ENCODE data around the gene IL1RL2.

IL1RL2 gene

DNA sequence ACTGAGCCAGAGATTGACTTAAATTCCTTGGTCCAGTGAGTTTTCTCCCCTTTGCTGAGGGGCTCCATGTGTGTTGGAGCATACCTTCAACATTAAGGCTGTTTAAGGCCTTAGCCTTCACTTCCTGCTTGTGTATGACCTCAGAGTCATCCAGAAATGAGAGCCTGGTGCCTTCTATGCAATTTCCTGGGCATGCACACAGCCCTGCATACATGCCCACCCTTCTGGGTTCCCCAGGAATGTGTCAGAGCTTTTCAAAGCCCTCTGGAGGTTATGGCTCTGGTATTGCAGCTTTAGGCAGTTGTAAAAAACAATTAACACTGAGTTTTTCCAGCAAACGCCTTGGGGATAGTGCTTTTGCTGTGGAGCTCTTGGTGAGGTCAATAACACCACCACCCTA lies 27.5 kb upstream of the IL1RL2 start:
- no peak for DNase-seq

DNA sequence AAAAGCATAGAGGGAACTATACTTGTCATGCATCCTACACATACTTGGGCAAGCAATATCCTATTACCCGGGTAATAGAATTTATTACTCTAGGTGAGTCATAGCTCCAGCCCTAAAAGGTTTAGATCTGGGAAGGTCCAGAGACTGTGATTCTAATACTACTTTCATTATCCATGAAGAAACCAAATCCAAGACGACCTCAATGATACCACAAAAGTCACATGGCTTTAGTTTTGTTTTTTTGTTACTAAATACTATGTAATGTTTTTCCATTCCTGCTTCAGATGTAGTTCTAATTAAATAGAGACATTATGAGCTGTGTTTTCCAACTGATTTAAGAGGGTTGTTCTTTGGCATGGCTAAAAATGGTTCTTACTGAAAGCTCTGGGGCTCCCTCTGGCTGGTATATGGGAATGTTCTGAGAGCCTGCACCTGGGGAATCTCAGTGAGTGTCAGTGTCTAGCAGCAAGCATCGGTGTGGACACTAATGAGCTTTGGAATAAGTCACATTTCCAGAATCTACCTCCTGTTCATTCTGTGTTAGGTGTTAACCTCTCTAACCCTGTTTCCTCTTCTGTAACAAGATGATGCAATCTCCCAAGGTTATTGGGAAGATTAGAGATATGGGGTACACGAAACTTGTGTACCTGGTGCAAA lies 20.5 kb upstream of the IL1RL2 start:
- no peak for DNase-seq

DNA sequence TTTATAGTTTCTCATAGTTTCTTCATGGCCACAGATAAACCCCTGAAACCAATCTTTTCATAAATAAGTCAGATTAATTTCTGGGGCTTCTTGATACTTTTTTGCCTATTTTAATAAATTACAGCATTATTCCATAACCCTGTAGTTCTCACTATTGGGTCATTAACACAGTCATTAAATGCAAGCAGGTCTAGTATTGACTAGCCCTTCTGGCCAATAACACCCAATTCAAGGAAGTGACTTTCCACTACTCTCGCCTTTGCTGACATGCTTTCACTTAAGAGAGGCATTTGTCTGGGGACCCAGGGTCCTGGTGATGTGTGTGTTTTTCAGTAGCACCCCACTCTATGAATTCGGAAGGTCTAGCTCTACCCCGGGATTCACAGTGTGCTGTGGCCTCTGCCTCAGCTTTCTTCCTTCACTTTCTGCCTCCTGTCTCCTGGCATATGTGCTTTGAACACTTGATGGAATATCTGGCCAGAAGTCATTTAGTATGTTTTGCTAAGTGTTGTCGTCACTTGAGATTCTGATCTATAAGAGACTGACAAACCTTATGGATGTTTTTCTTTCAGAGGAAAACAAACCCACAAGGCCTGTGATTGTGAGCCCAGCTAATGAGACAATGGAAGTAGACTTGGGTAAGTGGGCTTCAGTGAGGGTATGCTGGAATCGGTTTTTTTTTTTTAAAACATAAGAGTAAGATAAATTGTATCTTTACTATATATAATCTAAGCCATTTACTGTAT lies 18.6 kb upstream of the IL1RL2 start:
- DNase-seq = no peak

DNA sequence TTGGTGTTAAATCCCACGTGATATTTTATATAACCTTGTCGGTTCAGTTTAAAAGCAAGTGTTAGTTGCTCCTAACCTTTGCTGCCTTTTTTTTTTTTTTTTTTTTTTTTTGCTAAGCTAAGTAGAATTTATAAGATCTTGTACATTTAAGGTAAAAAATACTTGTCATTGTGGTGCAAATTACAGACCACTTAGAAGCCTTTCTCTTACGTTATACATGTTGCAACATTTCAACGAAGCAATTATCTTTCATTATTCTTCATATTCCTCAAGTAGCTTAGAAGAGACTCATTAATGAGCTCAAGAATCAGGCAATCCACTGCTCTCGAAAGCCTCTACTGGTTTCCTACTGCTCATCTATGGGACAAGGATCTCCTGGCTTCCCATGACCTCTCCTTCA lies 14.9 kb upstream of the IL1RL2 start:
- no peak for DNase-seq

DNA sequence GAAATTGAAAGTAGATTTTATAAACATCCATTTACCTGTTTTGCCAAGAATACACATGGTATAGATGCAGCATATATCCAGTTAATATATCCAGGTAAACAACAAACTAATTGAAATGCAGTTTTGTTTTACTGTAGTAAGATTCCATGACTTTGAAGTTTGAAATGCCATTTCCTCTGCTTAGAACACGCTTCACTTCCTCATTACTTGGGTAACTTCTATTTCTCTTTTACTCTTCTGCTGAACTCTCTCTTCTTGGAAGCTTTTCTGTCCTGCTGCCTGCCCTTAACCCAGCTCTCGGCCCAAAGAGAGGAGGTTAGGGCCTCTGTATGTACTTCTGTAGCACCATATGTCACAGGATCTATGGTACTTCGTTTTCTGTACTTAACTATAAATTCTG lies 14.1 kb upstream of the IL1RL2 start:
- DNase-seq = no peak

DNA sequence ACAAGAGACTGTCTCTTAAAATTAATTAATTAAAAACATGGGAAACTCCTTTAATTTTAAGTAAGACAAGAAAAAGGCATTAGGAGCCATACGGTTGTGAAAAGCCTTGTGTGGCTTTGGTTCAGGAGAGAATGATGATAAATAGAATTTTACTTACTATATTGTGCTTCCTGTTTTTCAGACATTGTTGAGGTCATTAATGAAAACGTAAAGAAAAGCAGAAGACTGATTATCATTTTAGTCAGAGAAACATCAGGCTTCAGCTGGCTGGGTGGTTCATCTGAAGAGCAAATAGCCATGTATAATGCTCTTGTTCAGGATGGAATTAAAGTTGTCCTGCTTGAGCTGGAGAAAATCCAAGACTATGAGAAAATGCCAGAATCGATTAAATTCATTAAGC lies 10.7 kb upstream of the IL1RL2 start:
- DNase-seq = no peak

DNA sequence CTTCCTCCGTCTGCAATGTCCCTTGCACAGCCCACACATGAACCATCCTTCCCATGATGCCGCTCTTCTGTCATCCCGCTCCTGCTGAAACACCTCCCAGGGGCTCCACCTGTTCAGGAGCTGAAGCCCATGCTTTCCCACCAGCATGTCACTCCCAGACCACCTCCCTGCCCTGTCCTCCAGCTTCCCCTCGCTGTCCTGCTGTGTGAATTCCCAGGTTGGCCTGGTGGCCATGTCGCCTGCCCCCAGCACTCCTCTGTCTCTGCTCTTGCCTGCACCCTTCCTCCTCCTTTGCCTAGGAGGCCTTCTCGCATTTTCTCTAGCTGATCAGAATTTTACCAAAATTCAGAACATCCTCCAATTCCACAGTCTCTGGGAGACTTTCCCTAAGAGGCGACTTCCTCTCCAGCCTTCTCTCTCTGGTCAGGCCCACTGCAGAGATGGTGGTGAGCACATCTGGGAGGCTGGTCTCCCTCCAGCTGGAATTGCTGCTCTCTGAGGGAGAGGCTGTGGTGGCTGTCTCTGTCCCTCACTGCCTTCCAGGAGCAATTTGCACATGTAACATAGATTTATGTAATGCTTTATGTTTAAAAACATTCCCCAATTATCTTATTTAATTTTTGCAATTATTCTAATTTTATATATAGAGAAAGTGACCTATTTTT lies 8.9 kb upstream of the IL1RL2 start:
- no peak for DNase-seq

DNA sequence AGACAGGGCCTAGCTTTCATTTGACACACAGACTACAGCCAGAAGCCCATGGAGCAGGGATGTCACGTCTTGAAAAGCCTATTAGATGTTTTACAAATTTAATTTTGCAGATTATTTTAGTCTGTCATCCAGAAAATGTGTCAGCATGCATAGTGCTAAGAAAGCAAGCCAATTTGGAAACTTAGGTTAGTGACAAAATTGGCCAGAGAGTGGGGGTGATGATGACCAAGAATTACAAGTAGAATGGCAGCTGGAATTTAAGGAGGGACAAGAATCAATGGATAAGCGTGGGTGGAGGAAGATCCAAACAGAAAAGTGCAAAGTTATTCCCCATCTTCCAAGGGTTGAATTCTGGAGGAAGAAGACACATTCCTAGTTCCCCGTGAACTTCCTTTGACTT lies 7.8 kb upstream of the IL1RL2 start:
- no peak for DNase-seq

DNA sequence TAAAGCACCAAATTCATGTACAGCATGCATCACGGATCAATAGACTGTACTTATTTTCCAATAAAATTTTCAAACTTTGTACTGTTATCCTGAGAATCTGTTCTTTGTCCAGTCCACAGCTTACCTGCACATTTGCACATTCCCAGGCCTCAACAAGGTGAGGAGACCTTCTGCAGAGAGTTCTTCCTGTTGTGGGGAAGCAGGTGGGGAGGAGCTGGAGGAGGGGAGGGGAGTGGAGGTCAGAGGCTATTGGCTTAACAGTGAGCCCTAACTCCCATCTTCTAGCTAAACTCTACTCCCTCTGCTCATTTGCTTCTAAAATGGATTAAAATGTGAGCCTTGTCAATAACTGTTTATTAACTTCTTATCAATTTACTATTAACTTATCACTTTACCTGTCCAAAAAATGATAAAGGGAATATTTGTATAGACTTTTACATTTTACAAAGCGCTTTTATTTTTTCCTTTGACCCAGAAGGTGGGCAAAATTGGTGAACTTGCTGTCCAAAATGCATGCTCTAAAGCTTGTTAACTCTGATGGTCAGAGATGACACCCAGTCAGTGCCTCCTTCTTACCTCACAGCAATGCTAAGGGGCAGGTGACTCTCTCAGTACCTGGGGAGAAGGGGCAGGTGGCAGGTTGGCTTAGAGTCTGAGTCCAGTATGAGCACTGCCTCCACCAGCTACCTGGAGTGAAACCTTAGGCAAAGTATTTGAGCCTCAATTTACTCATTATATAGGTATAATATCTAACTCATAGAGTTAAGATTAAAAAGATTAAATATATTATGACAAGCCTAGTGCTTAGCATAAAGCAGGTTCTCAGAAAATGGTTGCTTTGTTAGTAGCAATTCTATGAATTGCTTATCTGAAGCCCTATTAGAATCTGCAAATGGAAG lies 6.8 kb upstream of the IL1RL2 start:
- no peak for DNase-seq

DNA sequence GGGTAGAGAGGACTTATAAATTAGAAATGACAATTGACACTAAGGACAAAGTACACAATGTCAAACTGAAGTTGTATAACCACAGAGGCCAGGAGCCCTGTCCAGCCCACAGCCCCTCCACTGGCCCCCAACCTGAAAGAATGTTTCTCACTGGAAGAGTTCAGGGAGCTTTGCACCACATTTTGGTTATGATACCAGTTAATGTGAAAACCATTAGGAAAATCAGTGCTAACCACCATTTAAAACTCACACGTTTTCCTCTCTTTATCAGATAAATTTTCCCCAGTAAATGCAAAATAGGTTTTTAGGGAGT lies 6.2 kb upstream of the IL1RL2 start:
- DNase-seq = no peak

DNA sequence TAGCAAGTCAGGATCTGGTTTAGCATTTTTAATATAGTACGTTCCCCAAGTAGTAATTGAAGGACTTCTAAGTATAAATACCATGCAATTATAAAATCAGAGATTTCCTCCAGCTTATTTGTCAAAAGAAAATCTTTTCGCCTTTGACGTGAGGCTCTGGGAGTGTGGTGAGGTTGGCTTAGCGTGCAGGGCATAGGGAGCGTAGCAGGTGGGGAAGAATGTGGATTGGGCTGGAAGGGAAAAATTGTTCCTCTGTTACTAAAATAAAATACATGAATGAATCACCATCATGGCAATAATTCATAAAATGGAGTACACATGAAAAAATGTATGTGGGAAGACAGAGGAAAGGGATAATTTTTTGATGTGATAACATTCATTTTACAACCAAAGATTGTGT lies 5.4 kb upstream of the IL1RL2 start:
- DNase-seq = no peak

DNA sequence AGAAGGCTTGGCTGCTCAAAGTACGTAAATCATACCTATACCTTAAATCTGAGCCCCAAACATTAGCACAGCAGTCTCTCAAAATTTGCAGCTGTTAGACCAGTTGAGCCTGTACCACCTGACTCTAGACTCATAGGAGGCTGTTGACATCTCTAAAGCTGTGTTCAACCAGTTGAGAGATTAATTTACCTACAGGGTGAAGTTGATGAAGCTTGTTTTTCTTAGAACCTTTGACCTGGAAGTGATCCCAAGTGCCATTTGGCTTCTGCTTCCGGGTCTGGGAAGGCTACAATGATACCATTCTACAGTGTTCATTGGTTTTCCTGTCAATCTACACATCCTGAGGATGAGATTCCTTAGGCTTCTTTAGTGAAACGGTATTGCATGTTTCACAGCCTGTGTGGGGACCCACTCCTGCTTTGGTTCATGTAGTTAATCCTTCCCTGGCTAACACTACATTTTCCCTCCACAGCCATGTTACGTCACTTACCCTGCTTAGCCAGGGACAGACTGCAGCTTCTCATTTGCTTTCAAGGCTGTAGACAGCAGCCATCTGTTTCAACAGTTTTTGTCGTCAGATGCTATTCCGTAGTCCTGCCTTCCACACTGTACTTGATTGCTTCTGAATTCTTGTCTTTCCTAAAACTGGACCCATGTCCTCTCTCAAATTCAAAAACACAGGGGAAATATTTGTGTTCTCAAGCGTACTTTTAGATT lies 4.7 kb upstream of the IL1RL2 start:
- no peak for DNase-seq

DNA sequence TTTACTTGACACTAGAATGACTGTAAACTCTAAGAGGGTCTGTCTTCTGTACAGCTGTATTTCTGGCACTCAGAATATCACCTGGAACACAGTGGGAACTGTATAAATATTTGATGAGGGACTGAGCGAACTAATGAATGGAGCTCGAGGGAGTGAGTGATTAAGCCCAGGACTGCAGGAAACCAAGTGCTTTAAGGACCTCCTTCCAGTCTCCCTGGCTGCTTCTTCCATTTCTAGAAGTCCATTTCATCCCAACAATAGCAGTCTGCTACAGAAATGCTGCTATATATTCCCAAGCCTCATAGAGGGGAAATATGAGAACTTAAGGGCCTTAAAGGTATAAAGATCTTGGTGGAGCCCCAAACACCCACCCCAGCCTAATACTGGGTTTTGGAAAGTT lies 2.8 kb upstream of the IL1RL2 start:
- no peak for DNase-seq

DNA sequence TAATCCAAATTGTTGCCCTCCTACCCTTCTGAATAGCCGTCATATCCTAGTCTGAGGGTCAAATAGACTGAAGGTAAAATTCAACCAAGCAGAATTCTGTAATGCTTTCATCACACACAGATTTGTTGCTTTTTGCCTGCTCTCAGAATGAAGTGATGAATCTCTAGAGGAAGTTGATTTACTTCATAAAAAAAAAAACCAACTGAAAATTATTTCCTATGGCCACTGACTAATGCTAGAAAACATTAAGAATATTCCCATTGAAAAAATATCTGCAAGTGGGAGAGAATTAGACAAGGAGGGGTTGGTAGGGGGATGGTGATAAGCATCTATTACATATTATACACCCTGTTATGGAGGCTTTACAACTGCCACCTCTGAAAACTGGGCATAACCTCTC lies 2.3 kb upstream of the IL1RL2 start:
- no peak for DNase-seq

DNA sequence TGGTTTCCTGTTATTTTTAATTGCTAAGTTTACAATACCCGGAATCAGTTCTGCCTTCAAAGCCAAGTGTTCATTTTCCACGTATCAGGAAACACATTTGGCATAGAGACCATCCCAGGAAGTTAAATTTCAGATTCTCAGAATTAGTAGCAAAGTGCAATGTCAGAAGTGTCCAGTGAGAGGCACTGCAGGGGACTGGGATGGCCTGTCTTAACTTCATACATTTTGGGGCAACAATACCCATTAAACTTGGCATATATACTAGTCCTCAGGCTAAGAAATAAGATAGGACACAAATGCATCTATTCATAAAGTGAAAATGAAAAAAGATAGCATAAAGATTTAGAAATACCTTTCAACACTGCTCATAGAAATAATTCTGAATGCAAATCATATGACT lies 1.5 kb upstream of the IL1RL2 start:
- DNase-seq = no peak

DNA sequence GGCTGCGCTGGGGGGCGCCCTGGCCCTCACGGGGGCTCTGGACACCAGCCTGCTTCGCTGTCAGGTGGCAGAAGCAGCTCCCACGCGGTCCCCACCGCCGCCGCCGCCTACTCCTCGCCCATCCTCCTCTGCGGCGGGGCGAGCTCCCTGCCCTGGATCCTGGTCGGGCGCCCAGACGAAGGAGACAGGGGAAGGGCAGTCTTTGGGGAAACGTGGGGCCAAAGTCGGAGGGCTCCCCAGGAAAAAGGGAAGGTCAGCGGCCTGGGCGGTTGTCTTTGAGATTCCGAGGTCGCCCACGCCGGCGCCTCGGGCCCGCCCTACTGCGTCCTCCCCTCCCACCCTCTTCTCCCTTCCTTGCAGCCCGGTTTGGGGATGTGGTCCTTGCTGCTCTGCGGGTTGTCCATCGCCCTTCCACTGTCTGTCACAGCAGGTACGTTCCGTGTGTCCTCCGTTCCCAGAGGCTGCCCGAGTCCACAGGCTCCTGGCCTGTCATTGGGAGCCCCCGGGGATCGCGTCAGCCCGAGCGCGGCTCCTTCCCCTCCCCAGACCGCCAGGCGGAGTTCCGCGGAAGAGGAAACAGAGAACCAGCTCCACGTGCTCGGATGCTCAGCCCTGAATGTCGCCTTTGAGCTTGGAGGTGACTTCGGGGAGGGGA lies 800 bp downstream of the IL1RL2 start:
- peak; percentile 61 for DNase-seq

DNA sequence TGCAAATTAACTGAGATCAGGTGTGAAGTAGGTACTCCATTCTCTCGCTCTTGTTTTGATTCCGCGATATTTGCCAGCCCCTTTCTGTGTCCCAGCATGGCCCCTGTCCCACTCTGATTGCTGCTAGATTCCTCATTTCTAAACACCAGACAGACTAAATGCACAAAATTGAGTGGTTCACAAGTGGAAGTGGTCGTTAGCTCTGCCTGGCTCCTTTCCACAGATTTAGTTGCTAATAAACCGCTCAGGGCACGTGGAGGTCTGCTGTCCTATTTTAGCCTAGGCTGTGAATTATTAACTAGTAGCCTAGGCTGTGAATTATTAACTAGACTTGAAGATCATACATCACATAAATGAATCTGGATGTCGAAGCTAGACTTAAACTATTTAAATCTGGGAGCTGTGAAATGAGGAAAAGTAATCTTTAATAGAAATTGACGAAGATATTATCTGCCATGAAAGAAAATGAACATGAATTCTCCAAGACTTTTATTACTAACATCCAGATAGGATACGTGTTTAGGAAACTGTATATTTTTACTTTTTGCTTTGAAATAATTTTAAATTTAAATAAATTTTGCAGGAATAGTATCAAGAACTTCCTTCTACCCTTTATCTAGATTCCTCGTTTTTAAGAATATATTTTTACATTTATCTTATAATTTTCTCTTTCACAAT lies 3.7 kb downstream of the IL1RL2 start:
- no peak for DNase-seq

DNA sequence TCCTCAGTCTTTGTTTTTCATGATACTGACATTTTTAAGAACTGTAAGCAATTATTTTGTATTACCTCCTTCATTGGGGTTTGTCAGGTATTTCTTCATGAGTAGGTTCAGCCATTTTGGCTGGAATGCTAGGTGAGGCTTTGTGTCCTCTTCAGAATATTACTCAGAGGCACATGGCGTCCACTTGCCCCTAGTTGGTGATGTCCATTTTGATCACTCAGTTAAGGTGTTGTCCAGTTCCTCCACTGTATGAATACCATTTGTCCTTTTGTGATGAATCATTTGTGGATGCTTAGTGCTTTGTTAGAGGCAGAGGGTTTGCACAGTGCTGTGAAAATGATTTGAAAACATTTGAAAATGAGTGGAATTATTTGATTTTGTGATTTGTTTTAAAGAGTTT lies 4.7 kb downstream of the IL1RL2 start:
- no peak for DNase-seq

DNA sequence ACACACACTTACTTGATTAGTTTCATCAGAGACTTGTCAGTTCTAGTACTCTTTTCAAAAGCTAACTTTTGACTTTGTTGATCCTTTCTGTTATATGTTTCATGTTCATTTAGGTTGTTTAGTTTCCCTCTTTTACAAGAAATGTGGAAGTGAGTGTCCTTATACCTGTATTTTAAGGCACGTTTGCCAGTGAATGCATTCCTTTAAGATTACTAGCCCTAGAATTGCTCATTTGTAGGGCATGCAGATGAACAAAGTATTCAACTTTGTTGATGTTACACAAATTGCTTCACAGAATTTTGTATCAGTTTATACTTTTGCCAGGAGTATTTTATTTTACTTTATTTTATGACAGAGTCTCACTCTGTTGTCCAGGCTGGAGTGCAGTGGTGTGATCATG lies 6.3 kb downstream of the IL1RL2 start:
- DNase-seq = no peak

DNA sequence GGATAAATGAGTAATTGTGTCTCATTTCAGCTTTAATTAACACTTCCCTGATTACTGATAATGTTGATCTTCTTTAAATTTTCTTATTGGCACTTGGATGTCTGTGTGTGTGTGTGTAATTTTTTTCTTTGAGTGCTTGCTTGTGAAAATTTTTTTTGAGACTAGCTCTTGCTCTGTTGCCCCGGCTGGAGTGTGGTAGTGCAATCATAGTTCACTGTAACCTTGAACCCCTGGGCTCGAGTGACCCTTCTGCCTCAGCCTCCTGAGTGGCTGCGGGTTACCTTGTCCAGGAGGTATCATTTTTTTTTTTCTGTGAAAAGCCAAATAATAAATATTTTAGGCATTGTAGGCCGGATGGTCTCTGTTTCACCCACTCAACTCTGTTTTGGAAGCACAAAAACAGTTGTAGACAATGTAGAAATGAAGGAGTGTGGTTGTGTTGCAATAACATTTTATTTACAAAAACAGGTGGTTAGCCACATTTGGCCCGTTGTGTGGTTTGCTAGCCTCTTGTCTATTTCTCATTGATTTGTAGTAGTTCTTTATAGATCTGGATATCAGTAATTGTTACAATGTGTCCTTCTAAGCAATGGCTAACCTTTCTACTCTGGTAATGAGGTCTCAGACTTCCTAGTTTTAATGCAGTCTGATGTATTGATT lies 7.9 kb downstream of the IL1RL2 start:
- no peak for DNase-seq
